PFSK-1 (cell line): Measurements from ENCODE around the gene TCERG1.

Source experiments
- FOXP2 ChIP-seq: optimal IDR thresholded peaks from 2 replicates; pipeline ENCODE3; 2011; ENCODE audit warnings: borderline replicate concordance, control low read depth, inconsistent platforms; ENCODE audit not compliant: insufficient read depth; ENCODE audit errors: extremely low read length, extremely low read depth
- POLR2AphosphoS5 ChIP-seq: IDR thresholded peaks from 2 replicates; pipeline ENCODE4 v1.6.1; 2012; ENCODE audit warnings: low read depth, mild to moderate bottlenecking, control low read depth, low read length, moderate library complexity
- REST ChIP-seq, 2 experiments: IDR thresholded peaks; 2 replicates each; pipeline versions ENCODE4 v1.6.1 to v1.8.0; 2011 to 2012; ENCODE audit warnings: low read depth in 2 of 2, low read length in 2 of 2, control low read depth in 1 of 2, inconsistent platforms in 1 of 2, mild to moderate bottlenecking in 1 of 2, moderate library complexity in 1 of 2; ENCODE audit not compliant: insufficient read depth in 1 of 2
- SIN3A ChIP-seq: IDR thresholded peaks from 2 replicates; pipeline ENCODE4 v1.6.1; 2012; ENCODE audit warnings: mild to moderate bottlenecking, low read length, moderate library complexity, borderline replicate concordance; ENCODE audit not compliant: insufficient read depth
- TAF1 ChIP-seq: IDR thresholded peaks from 2 replicates; pipeline ENCODE4 v1.6.1; 2012; ENCODE audit warnings: low read length, control low read depth, borderline replicate concordance; ENCODE audit not compliant: insufficient read depth

The TCERG1 gene

GRCh38 chr5:146548781-146549449 is 101.8 kb downstream of the TCERG1 start:
- no peak for TF ChIP-seq REST (IDR thresholded peaks at IDR 0.05; ENCODE audit: insufficient read depth in 1 of 2, low read depth in 2 of 2, low read length in 2 of 2)
- no peak for TF ChIP-seq POLR2AphosphoS5
- no peak for TF ChIP-seq SIN3A
- no peak for TF ChIP-seq TAF1
- TF ChIP-seq FOXP2: no peak

- TF ChIP-seq REST (IDR thresholded peaks at IDR 0.05; ENCODE audit: insufficient read depth in 1 of 2, low read depth in 2 of 2, low read length in 2 of 2): no peak
- TF ChIP-seq TAF1: no peak
- no peak for TF ChIP-seq FOXP2
- TF ChIP-seq POLR2AphosphoS5: no peak
- no peak for TF ChIP-seq SIN3A
Measured at GRCh38 chr5:146549615-146550014, 102.5 kb downstream of the TCERG1 start.

- TF ChIP-seq POLR2AphosphoS5: no peak
- TF ChIP-seq SIN3A: no peak
- no peak for TF ChIP-seq TAF1
- no peak for TF ChIP-seq FOXP2
- TF ChIP-seq REST (IDR thresholded peaks at IDR 0.05; ENCODE audit: insufficient read depth in 1 of 2, low read depth in 2 of 2, low read length in 2 of 2): no peak
Measured at GRCh38 chr5:146553446-146553845, 106.3 kb downstream of the TCERG1 start.

GRCh38 chr5:146560205-146560812 is 113.2 kb downstream of the TCERG1 start:
- TF ChIP-seq POLR2AphosphoS5 (no peak), SIN3A (no peak), REST (IDR thresholded peaks at IDR 0.05; ENCODE audit: insufficient read depth in 1 of 2, low read depth in 2 of 2, low read length in 2 of 2) (no peak), TAF1 (no peak), FOXP2 (no peak)
